Lower leg skin (tissue), 4 donors: ENCODE results near the gene MKRN3. TPM values are rescaled to one million over a fixed set of nuclear protein-coding genes. Genes with fewer than 3 reads are reported as not detected.

ENCODE experiments used
- DNase-seq, 2 donors: peaks; one replicate each; pipeline ENCODE4 v3.0.0-alpha.2; 2019; ENCODE audit warnings: low spot score in 2 of 2
- H3K4me3 ChIP-seq: fragments of 200-600 bp; sonication (generic); 2 replicates; pipeline ENCODE4 v1.5.1; 2017; ENCODE audit warnings: mild to moderate bottlenecking, low read depth; ENCODE audit not compliant: poor library complexity, severe bottlenecking
- POLR2A ChIP-seq, 2 donors: fragments of 450-650 bp; IDR thresholded peaks; one replicate each; pipeline ENCODE4 v1.6.1; 2016 to 2017; ENCODE audit warnings: antibody characterized with exemption in 2 of 2, mild to moderate bottlenecking in 1 of 2, moderate library complexity in 1 of 2
- WGBS, 2 donors: methylation state at CpG; one replicate each; pipeline ENCODE4 v1.1.5; 2018; 5-methylcytosine and 5-hydroxymethylcytosine counted together
- intact Hi-C: fragments of 100-400 bp; cut with DNase I; formaldehyde crosslinking; loops from one replicate; pipeline ENCODE4 v1.15.0; 2023; ENCODE audit warnings: low total_unique reads
- total RNA-seq, 4 donors: library from RNA; depleted of rRNA; stranded (reverse); fragments of >200 nt; gene quantifications; one replicate each; pipeline ENCODE4 v1.1.0, GENCODE V29; 2016
- TF ChIP-seq, protein P1 (sequence below), 3 donors: fragments of 450-650 bp; IDR thresholded peaks; one replicate each; pipeline ENCODE4 v1.5.1; 2016; ENCODE audit warnings: antibody characterized with exemption in 3 of 3, mild to moderate bottlenecking in 3 of 3, moderate library complexity in 2 of 3

Gene MKRN3
- total RNA-seq, 4 donors from 2014 or later: 0.15 to 0.81 TPM; not detected in 2

DNA sequence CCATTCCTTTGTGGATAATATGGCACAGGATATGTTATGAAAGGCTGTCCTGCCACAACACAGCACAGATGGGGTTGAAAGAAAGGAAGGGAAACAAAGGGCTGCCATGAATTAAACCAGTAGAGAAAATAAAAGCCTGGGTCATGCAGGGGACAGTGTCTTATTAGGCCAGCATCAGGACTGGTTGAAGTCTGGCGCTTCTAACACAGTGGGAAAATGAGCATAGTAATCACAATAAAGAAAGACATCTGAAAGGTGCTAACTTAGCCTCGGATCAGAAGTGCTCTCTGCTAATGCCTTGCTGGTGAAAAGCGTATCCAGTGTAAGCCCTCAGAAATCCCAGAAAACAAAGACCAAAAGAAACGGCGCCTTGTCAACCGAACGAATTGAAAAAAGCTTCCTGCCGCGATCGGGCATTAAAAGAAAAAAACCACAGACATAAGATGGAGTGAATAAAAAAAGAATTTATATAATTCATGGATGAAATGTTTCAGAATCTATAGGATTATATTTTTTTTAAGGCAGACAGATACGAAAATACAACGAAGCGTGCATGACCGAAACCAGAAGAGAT, 566 bp upstream of the MKRN3 start:
- WGBS, 2 donors: 84 to 90% methylated on average over 14 of the region's 14 CpGs
- H3K4me3 ChIP-seq: no peak overlapping the region
- no peak for DNase-seq
- no peak for TF ChIP-seq POLR2A (IDR thresholded peaks at IDR 0.05)
- TF ChIP-seq, protein P1, sequence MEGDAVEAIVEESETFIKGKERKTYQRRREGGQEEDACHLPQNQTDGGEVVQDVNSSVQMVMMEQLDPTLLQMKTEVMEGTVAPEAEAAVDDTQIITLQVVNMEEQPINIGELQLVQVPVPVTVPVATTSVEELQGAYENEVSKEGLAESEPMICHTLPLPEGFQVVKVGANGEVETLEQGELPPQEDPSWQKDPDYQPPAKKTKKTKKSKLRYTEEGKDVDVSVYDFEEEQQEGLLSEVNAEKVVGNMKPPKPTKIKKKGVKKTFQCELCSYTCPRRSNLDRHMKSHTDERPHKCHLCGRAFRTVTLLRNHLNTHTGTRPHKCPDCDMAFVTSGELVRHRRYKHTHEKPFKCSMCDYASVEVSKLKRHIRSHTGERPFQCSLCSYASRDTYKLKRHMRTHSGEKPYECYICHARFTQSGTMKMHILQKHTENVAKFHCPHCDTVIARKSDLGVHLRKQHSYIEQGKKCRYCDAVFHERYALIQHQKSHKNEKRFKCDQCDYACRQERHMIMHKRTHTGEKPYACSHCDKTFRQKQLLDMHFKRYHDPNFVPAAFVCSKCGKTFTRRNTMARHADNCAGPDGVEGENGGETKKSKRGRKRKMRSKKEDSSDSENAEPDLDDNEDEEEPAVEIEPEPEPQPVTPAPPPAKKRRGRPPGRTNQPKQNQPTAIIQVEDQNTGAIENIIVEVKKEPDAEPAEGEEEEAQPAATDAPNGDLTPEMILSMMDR (IDR thresholded peaks at IDR 0.05): no peak
- intact Hi-C loops: no loop called here

DNA sequence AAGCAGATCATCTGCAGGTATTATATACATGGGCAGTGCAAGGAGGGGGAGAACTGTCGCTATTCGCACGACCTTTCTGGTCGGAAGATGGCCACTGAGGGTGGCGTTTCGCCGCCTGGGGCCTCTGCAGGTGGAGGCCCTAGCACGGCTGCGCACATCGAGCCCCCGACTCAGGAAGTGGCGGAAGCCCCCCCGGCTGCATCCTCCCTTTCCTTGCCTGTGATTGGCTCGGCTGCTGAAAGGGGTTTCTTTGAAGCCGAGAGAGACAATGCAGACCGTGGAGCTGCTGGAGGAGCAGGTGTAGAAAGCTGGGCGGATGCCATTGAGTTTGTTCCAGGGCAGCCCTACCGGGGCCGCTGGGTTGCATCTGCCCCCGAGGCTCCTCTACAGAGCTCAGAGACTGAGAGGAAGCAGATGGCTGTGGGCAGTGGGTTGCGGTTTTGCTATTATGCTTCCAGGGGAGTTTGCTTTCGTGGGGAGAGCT, 639 bp downstream of the MKRN3 start:
- H3K4me3 ChIP-seq: no peak overlapping the region
- TF ChIP-seq, protein P1 (IDR thresholded peaks at IDR 0.05): no peak
- no peak for TF ChIP-seq POLR2A (IDR thresholded peaks at IDR 0.05)
- no peak for DNase-seq
- 65 to 82% methylated on average over 22 of the region's 22 CpGs for WGBS, 2 donors
- intact Hi-C loops: no loop called here

DNA sequence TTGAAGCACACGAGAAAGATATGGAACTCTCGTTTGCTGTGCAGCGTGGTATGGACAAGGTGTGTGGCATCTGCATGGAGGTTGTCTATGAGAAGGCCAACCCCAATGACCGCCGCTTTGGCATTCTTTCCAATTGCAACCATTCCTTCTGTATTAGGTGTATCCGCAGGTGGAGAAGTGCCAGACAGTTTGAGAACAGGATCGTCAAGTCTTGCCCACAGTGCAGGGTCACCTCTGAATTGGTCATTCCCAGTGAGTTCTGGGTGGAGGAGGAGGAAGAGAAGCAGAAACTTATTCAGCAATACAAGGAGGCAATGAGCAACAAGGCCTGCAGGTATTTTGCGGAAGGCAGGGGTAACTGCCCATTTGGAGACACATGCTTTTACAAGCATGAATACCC, 1.2 kb downstream of the MKRN3 start:
- 88 to 93% methylated on average over 8 of the region's 8 CpGs for WGBS, 2 donors
- TF ChIP-seq, protein P1 (IDR thresholded peaks at IDR 0.05): no peak
- no peak for TF ChIP-seq POLR2A (IDR thresholded peaks at IDR 0.05)
- no peak for DNase-seq
- no peak overlapping the region for H3K4me3 ChIP-seq
- intact Hi-C loops: no loop called here

GRCh38 chr15:23567921-23568320, 2.4 kb downstream of the MKRN3 start:
- intact Hi-C loops: no loop called here
- no peak for DNase-seq
- WGBS, 2 donors: 71 to 80% methylated on average over 1 of the region's 1 CpG
- TF ChIP-seq, protein P1 (IDR thresholded peaks at IDR 0.05): no peak
- TF ChIP-seq POLR2A (IDR thresholded peaks at IDR 0.05): no peak
- no peak overlapping the region for H3K4me3 ChIP-seq

DNA sequence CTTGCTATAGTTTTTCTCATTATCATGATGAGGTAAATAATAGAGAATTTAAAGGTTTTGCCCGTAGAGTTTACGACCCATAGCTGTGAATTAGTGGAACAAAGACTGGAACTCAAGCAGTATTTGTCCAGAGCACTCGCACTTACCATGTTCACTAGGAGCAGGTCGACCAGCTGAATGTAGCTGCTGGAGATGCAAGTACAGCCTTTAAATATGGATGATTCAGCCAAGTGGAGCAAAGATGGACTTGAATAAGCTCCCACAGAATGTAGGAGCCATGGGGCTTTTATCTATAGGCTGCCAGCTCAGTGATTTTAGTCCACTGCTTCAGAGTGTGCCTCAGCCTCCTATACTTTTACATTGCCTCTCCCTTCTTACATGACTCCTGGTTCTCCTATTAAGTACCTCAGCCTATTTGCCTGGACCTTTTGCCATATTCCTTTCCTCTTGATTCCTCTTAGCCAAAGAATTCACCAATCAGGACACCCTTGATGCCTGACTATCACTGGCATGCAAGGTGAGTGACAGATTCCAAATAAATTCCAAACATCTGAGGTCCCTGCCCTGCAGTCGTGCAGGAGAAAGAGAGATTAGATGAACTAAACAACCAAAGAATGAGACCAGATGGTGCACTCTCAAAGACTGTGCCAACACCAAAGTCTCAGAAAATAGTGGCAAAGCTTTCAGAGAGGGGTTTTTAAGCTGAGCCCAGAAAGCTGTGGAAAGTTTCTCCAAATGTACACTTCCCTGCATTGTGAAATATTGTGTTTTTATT, 3.9 kb downstream of the MKRN3 start:
- TF ChIP-seq, protein P1 (IDR thresholded peaks at IDR 0.05): no peak
- no peak for TF ChIP-seq POLR2A (IDR thresholded peaks at IDR 0.05)
- WGBS, 2 donors: 60% methylated on average over 5 of the region's 5 CpGs
- no peak overlapping the region for H3K4me3 ChIP-seq

More for the DNA sequence above, 3.9 kb downstream of the MKRN3 start:
- no peak for DNase-seq
- intact Hi-C loops: no loop called here
